Stomach (tissue), 4 donors: ENCODE measurements around the gene TUBB2B.
"Not testable (repeated sequence)": the region's sequence is repeated elsewhere in the genome, so short reads cannot be mapped to it uniquely, and the experiment has no call there.

Experiments
- EP300 ChIP-seq: sonication (generic); formaldehyde crosslinking; IDR thresholded peaks from one replicate; pipeline ENCODE4 v1.6.1; 2017; ENCODE audit warnings: antibody characterized with exemption
- POLR2A ChIP-seq, 4 donors: fragments of 450-650 bp; IDR thresholded peaks; one replicate each; pipeline ENCODE4 v1.6.1; 2016; ENCODE audit warnings: antibody characterized with exemption in 4 of 4, control low read depth in 2 of 4, mild to moderate bottlenecking in 1 of 4, moderate library complexity in 1 of 4
- POLR2AphosphoS5 ChIP-seq, 3 donors: sonication (generic); formaldehyde crosslinking; IDR thresholded peaks; one replicate each; pipeline ENCODE4 v1.6.1; 2016; ENCODE audit warnings: antibody characterized with exemption in 3 of 3
- TF ChIP-seq, protein P1 (sequence below), 7 experiments: fragments of 450-650 bp in 4 of 7; fragments of 200-600 bp in 3 of 7; sonication (generic) in 3 of 7; IDR thresholded peaks; one replicate each; pipeline ENCODE4 v1.5.1; 2016 to 2019; ENCODE audit warnings: antibody characterized with exemption in 7 of 7, control low read depth in 2 of 7, mild to moderate bottlenecking in 1 of 7

- TF ChIP-seq POLR2AphosphoS5 (IDR thresholded peaks at IDR 0.05); POLR2A (IDR thresholded peaks at IDR 0.05); EP300: not testable (repeated sequence)
- TF ChIP-seq, protein P1, sequence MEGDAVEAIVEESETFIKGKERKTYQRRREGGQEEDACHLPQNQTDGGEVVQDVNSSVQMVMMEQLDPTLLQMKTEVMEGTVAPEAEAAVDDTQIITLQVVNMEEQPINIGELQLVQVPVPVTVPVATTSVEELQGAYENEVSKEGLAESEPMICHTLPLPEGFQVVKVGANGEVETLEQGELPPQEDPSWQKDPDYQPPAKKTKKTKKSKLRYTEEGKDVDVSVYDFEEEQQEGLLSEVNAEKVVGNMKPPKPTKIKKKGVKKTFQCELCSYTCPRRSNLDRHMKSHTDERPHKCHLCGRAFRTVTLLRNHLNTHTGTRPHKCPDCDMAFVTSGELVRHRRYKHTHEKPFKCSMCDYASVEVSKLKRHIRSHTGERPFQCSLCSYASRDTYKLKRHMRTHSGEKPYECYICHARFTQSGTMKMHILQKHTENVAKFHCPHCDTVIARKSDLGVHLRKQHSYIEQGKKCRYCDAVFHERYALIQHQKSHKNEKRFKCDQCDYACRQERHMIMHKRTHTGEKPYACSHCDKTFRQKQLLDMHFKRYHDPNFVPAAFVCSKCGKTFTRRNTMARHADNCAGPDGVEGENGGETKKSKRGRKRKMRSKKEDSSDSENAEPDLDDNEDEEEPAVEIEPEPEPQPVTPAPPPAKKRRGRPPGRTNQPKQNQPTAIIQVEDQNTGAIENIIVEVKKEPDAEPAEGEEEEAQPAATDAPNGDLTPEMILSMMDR (IDR thresholded peaks at IDR 0.05) = not testable (repeated sequence)
Measured at GRCh38 chr6:3179945-3180344, 47.5 kb downstream of the TUBB2B start.
